Smooth muscle cell (in vitro differentiated cells): Measurements from ENCODE around the gene CDH23. TPM values are rescaled to one million over a fixed set of nuclear protein-coding genes. Genes with fewer than 3 reads are reported as not detected.

Experiments
- DNase-seq: peaks from one replicate; lab custom pipeline; 2025; ENCODE audit not compliant: unreplicated experiment; lab: John Stamatoyannopoulos, UW
- H2AFZ ChIP-seq: fragments of 200-600 bp; sonication (generic); 2 replicates; pipeline ENCODE4 v1.6.0; 2016; ENCODE audit warnings: antibody characterized with exemption, low read depth, mild to moderate bottlenecking
- H3F3A ChIP-seq: fragments of 200-600 bp; sonication (generic); 2 replicates; pipeline ENCODE4 v1.6.0; 2017; ENCODE audit warnings: antibody characterized with exemption, low read depth
- H3K27ac ChIP-seq: fragments of 200-600 bp; sonication (generic); 2 replicates; pipeline ENCODE4 v1.5.1; 2016; ENCODE audit warnings: low read depth, mild to moderate bottlenecking
- H3K27me3 ChIP-seq: fragments of 200-600 bp; sonication (generic); 2 replicates; pipeline ENCODE4 v1.6.1; 2016; ENCODE audit warnings: low read depth, mild to moderate bottlenecking
- H3K36me3 ChIP-seq: fragments of 200-600 bp; sonication (generic); 2 replicates; pipeline ENCODE4 v1.5.1; 2016; ENCODE audit warnings: low read depth
- H3K4me1 ChIP-seq: fragments of 200-600 bp; sonication (generic); 2 replicates; pipeline ENCODE4 v1.5.1; 2016; ENCODE audit warnings: low read depth
- H3K4me2 ChIP-seq: fragments of 200-600 bp; sonication (generic); 2 replicates; pipeline ENCODE4 v1.6.0; 2016; ENCODE audit warnings: mild to moderate bottlenecking
- H3K4me3 ChIP-seq: fragments of 200-600 bp; sonication (generic); 2 replicates; pipeline ENCODE4 v1.5.1; 2016; ENCODE audit warnings: mild to moderate bottlenecking
- H3K79me2 ChIP-seq: fragments of 200-600 bp; sonication (generic); 2 replicates; pipeline ENCODE4 v1.6.0; 2016; ENCODE audit warnings: low read depth, mild to moderate bottlenecking
- H3K9ac ChIP-seq: fragments of 200-600 bp; sonication (generic); 2 replicates; pipeline ENCODE4 v1.6.0; 2016; ENCODE audit warnings: low read depth
- H3K9me3 ChIP-seq: fragments of 200-600 bp; sonication (generic); replicated peaks from 2 replicates; pipeline ENCODE4 v1.5.1; 2016; ENCODE audit warnings: low read depth
- H4K20me1 ChIP-seq: fragments of 200-600 bp; sonication (generic); 2 replicates; pipeline ENCODE4 v1.6.0; 2016; ENCODE audit warnings: low read depth
- CTCF ChIP-seq: fragments of 200-600 bp; sonication (generic); IDR thresholded peaks from 2 replicates; pipeline ENCODE4 v1.5.1; 2017; ENCODE audit warnings: borderline replicate concordance, mild to moderate bottlenecking, antibody characterized with exemption; ENCODE audit not compliant: insufficient read depth, poor library complexity, severe bottlenecking
- WGBS: methylation state at CpG from one replicate; pipeline ENCODE4 v1.1.7; 2016; ENCODE audit warnings: low lambda C conversion rate; 5-methylcytosine and 5-hydroxymethylcytosine counted together
- polyA plus RNA-seq: library from polyadenylated mRNA; unstranded; fragments of >200 nt; fragmentation: Nextera tagmentation; extraction: Ambion mirVana; gene quantifications from 2 replicates; pipeline ENCODE4 v1.2.1, GENCODE V29; 2016
- total RNA-seq: library from RNA; depleted of rRNA; stranded (reverse); fragments of >200 nt; gene quantifications from 2 replicates; pipeline ENCODE4 v1.2.3, GENCODE V29; 2014

Gene CDH23
- total and polyA plus RNA-seq, 2 experiments from 2014 or later = 0.99 to 2.5 TPM

DNA sequence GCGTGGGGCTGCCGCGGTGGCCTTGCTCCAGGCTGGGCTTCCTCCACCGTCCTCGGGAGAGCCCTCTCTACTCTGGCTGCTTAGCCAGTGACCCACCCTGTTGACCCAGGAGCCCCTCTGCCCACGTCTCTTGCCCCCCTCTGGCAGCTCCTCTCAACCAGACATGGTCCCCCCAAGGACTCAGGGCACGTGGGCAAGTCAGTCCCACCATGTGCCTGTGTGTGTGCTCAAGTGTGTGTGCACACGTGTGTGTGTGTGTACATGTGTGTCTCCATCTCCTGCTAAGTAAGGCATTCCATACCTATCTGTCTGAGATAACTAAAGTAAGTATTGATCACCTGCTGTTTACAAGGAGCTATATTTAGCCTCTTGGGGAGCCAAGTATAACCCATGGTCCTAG lies 221.9 kb downstream of the CDH23 start:
- Histone ChIP-seq H3K79me2 (no peaks in the 10 kb centered on the region), H2AFZ (no peak overlapping the region), H3K9me3 (no peaks in the 10 kb centered on the region), H3K9ac (no peak overlapping the region), H3K4me2 (no peak overlapping the region), H4K20me1 (no peaks in the 10 kb centered on the region), H3K27me3 (no peaks in the 10 kb centered on the region), H3K36me3 (no peaks in the 10 kb centered on the region), H3F3A (peaks cover 22% of the 10 kb centered on the region), H3K4me3 (no peak overlapping the region), H3K27ac (no peak overlapping the region), H3K4me1 (peaks cover 32% of the 10 kb centered on the region)
- TF ChIP-seq CTCF = no peak
- DNase-seq = no peak
- WGBS = 90% methylated on average over 8 of the region's 8 CpGs

GRCh38 chr10:71620642-71621041 lies 223.9 kb downstream of the CDH23 start:
- Histone ChIP-seq H3K4me2 (no peak overlapping the region), H3K27ac (no peak overlapping the region)
- WGBS = 93% methylated on average over 7 of the region's 7 CpGs

DNA sequence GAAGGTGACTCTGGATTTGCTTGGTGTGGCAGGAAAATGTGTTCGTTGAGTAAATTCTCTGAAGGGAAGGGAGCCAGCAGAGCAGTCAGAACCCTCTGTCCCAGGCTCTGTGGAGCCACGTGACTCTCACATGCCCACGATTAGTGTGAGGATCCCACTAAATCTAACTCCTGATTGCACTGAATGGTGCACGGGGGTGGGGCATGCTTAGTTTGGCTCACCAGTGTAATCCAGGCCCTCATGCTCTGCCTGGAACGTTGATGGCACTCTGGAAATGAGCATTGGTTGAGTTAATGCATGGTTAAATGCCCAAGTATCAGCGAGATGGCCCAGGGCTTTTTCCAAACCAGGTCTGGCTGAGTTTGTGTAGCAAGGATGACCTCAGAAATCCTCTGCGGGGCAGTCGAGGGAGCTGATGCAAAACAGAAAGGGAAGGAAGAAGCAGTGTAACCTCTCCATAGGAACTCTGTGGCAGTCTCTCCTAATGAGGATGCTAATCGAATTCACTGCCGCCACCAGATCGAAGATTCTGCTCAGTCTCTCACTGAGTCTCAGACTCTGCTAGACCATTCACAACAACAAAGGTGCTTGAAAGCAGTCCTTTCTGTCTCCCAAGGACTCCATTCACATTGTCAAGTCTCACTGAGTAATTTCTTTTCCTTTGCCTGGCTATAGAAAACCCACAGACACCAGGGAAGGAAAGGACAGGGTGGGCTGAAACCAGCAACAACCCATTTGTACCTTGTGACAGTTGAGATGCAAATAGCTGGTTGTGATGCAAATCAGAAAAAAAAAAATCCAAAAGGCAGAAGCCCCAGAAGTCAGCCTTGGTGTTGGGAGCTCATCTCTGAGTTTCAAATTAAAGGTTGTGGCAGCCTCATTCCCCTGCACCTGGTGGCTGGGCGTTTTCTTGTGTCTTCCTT lies 224.8 kb downstream of the CDH23 start:
- Histone ChIP-seq H3K9me3 (no peaks in the 10 kb centered on the region), H3K27ac (peak overlapping the region; percentile 34), H2AFZ (no peak overlapping the region), H3K36me3 (no peaks in the 10 kb centered on the region), H3K4me3 (no peak overlapping the region), H3F3A (peaks cover 22% of the 10 kb centered on the region), H3K4me2 (peak overlapping the region; percentile 71), H4K20me1 (no peaks in the 10 kb centered on the region), H3K79me2 (no peaks in the 10 kb centered on the region), H3K9ac (no peak overlapping the region), H3K27me3 (no peaks in the 10 kb centered on the region), H3K4me1 (peaks cover 39% of the 10 kb centered on the region)
- no peak for DNase-seq
- WGBS = 10% methylated on average over 12 of the region's 12 CpGs
- no peak for TF ChIP-seq CTCF

More at GRCh38 chr10:71620642-71621041, 223.9 kb downstream of the CDH23 start:
- Histone ChIP-seq H4K20me1 (no peaks in the 10 kb centered on the region), H3K9me3 (no peaks in the 10 kb centered on the region), H3K79me2 (no peaks in the 10 kb centered on the region), H3K4me3 (no peak overlapping the region), H3K27me3 (no peaks in the 10 kb centered on the region), H3F3A (peaks cover 22% of the 10 kb centered on the region), H3K9ac (no peak overlapping the region), H3K36me3 (no peaks in the 10 kb centered on the region), H3K4me1 (peaks cover 39% of the 10 kb centered on the region), H2AFZ (no peak overlapping the region)
- no peak for DNase-seq
- TF ChIP-seq CTCF = no peak
